CD14-positive monocyte (primary cell): ENCODE results near the gene TLE7. TPM values are rescaled to one million over a fixed set of nuclear protein-coding genes. Genes with fewer than 3 reads are reported as not detected.

Source experiments
- DNase-seq, 3 donors: peaks; one replicate each; pipeline ENCODE4 v3.0.0-alpha.2; 2011 to 2022
- H2AFZ ChIP-seq: 2 replicates; pipeline ENCODE4 v1.6.0; 2012; ENCODE audit warnings: mild to moderate bottlenecking, low read depth, low read length, inconsistent platforms; ENCODE audit not compliant: insufficient read depth, poor library complexity, severe bottlenecking
- H3K27ac ChIP-seq, 2 donors: 1 replicate in 1 of 2; 2 replicates in 1 of 2; pipeline ENCODE4 v1.5.1; 2012 to 2013; ENCODE audit warnings: low read length in 2 of 2, control low read depth in 1 of 2, inconsistent platforms in 1 of 2, low read depth in 1 of 2, mild to moderate bottlenecking in 1 of 2
- H3K27me3 ChIP-seq, 2 donors: one replicate each; pipeline versions ENCODE4 v1.6.0 to v1.6.1; 2011 to 2013; ENCODE audit warnings: low read length in 2 of 2; ENCODE audit not compliant: control insufficient read depth in 2 of 2, insufficient read depth in 2 of 2
- H3K36me3 ChIP-seq, 2 donors: replicated peaks in 1 of 2; 1 replicate in 1 of 2; 2 replicates in 1 of 2; pipeline versions ENCODE4 v1.5.1 to v1.6.1; 2012 to 2013; ENCODE audit warnings: low read length in 2 of 2, control low read depth in 1 of 2, inconsistent platforms in 1 of 2, mild to moderate bottlenecking in 1 of 2; ENCODE audit not compliant: insufficient read depth in 2 of 2, control insufficient read depth in 1 of 2
- H3K4me1 ChIP-seq, 2 donors: 1 replicate in 1 of 2; 2 replicates in 1 of 2; pipeline versions ENCODE4 v1.5.1 to v1.6.1; 2012 to 2013; ENCODE audit warnings: low read length in 2 of 2, control low read depth in 1 of 2, inconsistent platforms in 1 of 2, mild to moderate bottlenecking in 1 of 2, moderate library complexity in 1 of 2; ENCODE audit not compliant: insufficient read depth in 2 of 2, control insufficient read depth in 1 of 2
- H3K4me2 ChIP-seq: replicated peaks from 2 replicates; pipeline ENCODE3; 2012; ENCODE audit warnings: low read length, moderate library complexity, mild to moderate bottlenecking; ENCODE audit not compliant: poor library complexity, severe bottlenecking; ENCODE audit errors: extremely low read depth
- H3K4me3 ChIP-seq, 3 experiments: fragments of 200-600 bp in 1 of 3; sonication (generic) in 1 of 3; replicated peaks in 1 of 3; 1 replicate in 2 of 3; 2 replicates in 1 of 3; pipeline ENCODE4 v1.5.1; 2011 to 2013; ENCODE audit warnings: low read length in 3 of 3, mild to moderate bottlenecking in 3 of 3, control low read depth in 2 of 3, low read depth in 2 of 3, inconsistent platforms in 1 of 3, moderate library complexity in 1 of 3
- H3K79me2 ChIP-seq: 2 replicates; pipeline ENCODE4 v1.6.0; 2012; ENCODE audit warnings: mild to moderate bottlenecking, control low read depth, inconsistent platforms, low read length, moderate library complexity; ENCODE audit not compliant: insufficient read depth
- H3K9ac ChIP-seq: 2 replicates; pipeline ENCODE4 v1.6.0; 2017; ENCODE audit warnings: low read length, mild to moderate bottlenecking; ENCODE audit not compliant: insufficient read depth, poor library complexity, severe bottlenecking
- H3K9me3 ChIP-seq, 2 donors: replicated peaks in 1 of 2; 1 replicate in 1 of 2; 2 replicates in 1 of 2; pipeline versions ENCODE4 v1.5.1 to v1.6.1; 2012 to 2013; ENCODE audit warnings: low read length in 2 of 2, control low read depth in 1 of 2; ENCODE audit not compliant: control insufficient read depth in 1 of 2, insufficient read depth in 1 of 2
- H4K20me1 ChIP-seq: 2 replicates; pipeline ENCODE4 v1.6.0; 2012; ENCODE audit warnings: mild to moderate bottlenecking, low read length, control low read depth, moderate library complexity; ENCODE audit not compliant: insufficient read depth
- H3K27ac Mint-ChIP-seq, 7 donors: one replicate each; pipeline ENCODE4 v1.8.0; 2020; ENCODE audit warnings: mild to moderate bottlenecking in 7 of 7, mixed read lengths in 7 of 7, moderate library complexity in 6 of 7, inconsistent platforms in 2 of 7
- H3K27me3 Mint-ChIP-seq, 3 donors: one replicate each; pipeline ENCODE4 v1.8.0; 2021 to 2022; ENCODE audit warnings: low read depth in 3 of 3, mild to moderate bottlenecking in 3 of 3, mixed read lengths in 3 of 3, moderate library complexity in 3 of 3, inconsistent platforms in 1 of 3
- H3K36me3 Mint-ChIP-seq, 2 donors: one replicate each; pipeline ENCODE4 v1.8.0; 2020; ENCODE audit warnings: mixed read lengths in 2 of 2, inconsistent platforms in 1 of 2, mild to moderate bottlenecking in 1 of 2
- H3K4me1 Mint-ChIP-seq: one replicate; pipeline ENCODE4 v1.8.0; 2020; ENCODE audit warnings: mild to moderate bottlenecking, mixed read lengths
- H3K4me3 Mint-ChIP-seq, 2 donors: one replicate each; pipeline ENCODE4 v1.8.0; 2020; ENCODE audit warnings: mild to moderate bottlenecking in 2 of 2, mixed read lengths in 2 of 2, moderate library complexity in 1 of 2
- H3K9me3 Mint-ChIP-seq, 7 donors: one replicate each; pipeline ENCODE4 v1.8.0; 2020 to 2022; ENCODE audit warnings: mixed read lengths in 7 of 7, mild to moderate bottlenecking in 6 of 7, moderate library complexity in 6 of 7, inconsistent platforms in 2 of 7
- CTCF ChIP-seq: fragments of 200-600 bp; IDR thresholded peaks from one replicate; pipeline ENCODE4 v1.8.0; 2022; ENCODE audit warnings: antibody characterized with exemption, mild to moderate bottlenecking
- WGBS: methylation state at CpG from one replicate; pipeline ENCODE4 v1.1.5; 2013; ENCODE audit warnings: missing lambda C conversion rate; ENCODE audit not compliant: insufficient coverage; 5-methylcytosine and 5-hydroxymethylcytosine counted together
- intact Hi-C, 2 donors: fragments of 100-400 bp; cut with micrococcal nuclease; formaldehyde crosslinking; loops; one replicate each; pipeline versions ENCODE4 v1.15.0 to v1.15.1; 2023
- polyA plus RNA-seq, 3 donors: library from polyadenylated mRNA; depleted of rRNA in 1 of 3; unstranded in 2 of 3; stranded (reverse) in 1 of 3; fragments of 300-500 nt in 2 of 3; fragments of >200 nt in 1 of 3; fragmentation: Illumina TruSeq in 2 of 3; gene quantifications; 1 replicate in 2 of 3; 2 replicates in 1 of 3; pipeline ENCODE4 v1.2.3, GENCODE V29; 2012 to 2021

The TLE7 gene
- polyA plus RNA-seq, 3 donors, result not detected

DNA sequence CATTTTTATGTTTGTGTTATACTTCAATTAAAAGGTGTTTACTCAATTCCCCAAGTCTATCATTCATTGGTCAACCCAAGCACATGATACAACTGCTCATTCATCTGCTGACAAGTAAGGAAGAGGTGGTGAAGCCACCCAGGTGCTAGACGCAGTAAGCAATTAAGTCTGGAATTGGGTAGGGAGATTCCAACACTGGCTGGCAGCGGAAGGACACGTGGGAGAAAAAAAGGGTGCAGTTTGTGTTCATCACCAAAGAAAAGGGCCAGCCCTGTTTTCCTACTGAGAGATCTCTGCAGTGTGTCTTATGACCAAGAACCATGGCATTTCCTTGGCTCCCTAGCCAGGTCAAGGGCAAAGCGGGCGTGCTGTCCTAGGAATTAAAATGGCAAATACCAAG, 32.0 kb upstream of the TLE7 start:
- no peaks in the 10 kb centered on the region for H4K20me1 ChIP-seq
- peak overlapping the region in 1 of 7 donors; percentile 10 for H3K27ac Mint-ChIP-seq

GRCh38 chr16:71472931-71473330, 31.1 kb upstream of the TLE7 start:
- Histone ChIP-seq H3K27ac (no peak overlapping the region), H3K79me2 (no peaks in the 10 kb centered on the region), H4K20me1 (no peaks in the 10 kb centered on the region), H3K36me3 (peaks cover 5 to 28% of the 10 kb centered on the region in 2 donors), H3K27me3 (no peaks in the 10 kb centered on the region), H2AFZ (no peak overlapping the region), H3K9me3 (no peaks in the 10 kb centered on the region), H3K4me1 (no peaks in the 10 kb centered on the region), H3K4me3 (no peak overlapping the region), H3K4me2 (no peak overlapping the region), H3K9ac (no peak overlapping the region)
- Mint-ChIP-seq H3K36me3 (peaks cover 5 to 18% of the 10 kb centered on the region in 2 donors), H3K4me1 (no peaks in the 10 kb centered on the region), H3K4me3 (no peak overlapping the region), H3K27ac (no peak overlapping the region), H3K9me3 (peaks cover 0 to 1% (median 0%) of the 10 kb centered on the region in 7 donors), H3K27me3 (no peaks in the 10 kb centered on the region)
- WGBS, result no CpG with 5 or more reads among the region's 2 CpGs
- intact Hi-C loops, result no loop called here
- TF ChIP-seq CTCF, result no peak
- no peak for DNase-seq

More for the DNA sequence above, 32.0 kb upstream of the TLE7 start:
- Mint-ChIP-seq H3K27me3 (no peaks in the 10 kb centered on the region), H3K36me3 (peaks cover 10 to 24% of the 10 kb centered on the region in 2 donors), H3K9me3 (peaks cover 0 to 1% (median 0%) of the 10 kb centered on the region in 7 donors), H3K4me1 (no peaks in the 10 kb centered on the region), H3K4me3 (no peak overlapping the region)
- intact Hi-C loops, result no loop called here
- no peak overlapping the region for H3K27ac ChIP-seq
- H3K9ac ChIP-seq, result no peak overlapping the region
- no peaks in the 10 kb centered on the region for H3K27me3 ChIP-seq
- H3K9me3 ChIP-seq, result no peaks in the 10 kb centered on the region
- H3K36me3 ChIP-seq, result peaks cover 5 to 29% of the 10 kb centered on the region in 2 donors
- no peak overlapping the region for H3K4me2 ChIP-seq
- DNase-seq, result no peak
- H3K79me2 ChIP-seq, result no peaks in the 10 kb centered on the region
- TF ChIP-seq CTCF, result no peak
- no peaks in the 10 kb centered on the region for H3K4me1 ChIP-seq
- no peak overlapping the region for H3K4me3 ChIP-seq
- no peak overlapping the region for H2AFZ ChIP-seq
- WGBS, result 100% methylated on average over 2 of the region's 5 CpGs
